Measurements from ENCODE around the gene EXOG. TPM values are rescaled to one million over a fixed set of nuclear protein-coding genes. Genes with fewer than 3 reads are reported as not detected.

Gene EXOG
- total RNA-seq, 5 donors from 2014 or later (not counting 1 experiment from before 2014, with no cell fraction given), result 21.5 to 24.8 (median 22.9) TPM

DNA sequence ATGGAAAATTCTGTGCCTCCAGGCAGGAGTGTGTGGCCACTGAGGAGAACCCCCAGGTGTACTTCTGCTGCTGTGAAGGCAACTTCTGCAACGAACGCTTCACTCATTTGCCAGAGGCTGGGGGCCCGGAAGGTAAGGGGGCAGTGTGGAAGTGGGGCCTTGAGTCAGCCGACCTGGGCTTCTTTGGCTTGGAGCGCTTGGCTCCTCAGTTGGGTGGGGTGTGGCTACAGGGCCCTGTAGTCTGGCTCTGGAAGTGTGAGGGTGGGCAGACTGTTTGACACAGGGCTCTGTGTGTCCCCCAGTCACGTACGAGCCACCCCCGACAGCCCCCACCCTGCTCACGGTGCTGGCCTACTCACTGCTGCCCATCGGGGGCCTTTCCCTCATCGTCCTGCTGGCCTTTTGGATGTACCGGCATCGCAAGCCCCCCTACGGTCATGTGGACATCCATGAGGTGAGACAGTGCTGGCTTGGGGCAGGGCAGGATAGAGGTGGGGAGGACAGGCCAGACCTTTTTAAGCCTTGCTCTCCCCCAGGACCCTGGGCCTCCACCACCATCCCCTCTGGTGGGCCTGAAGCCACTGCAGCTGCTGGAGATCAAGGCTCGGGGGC, 18.2 kb upstream of the EXOG start:
- peak overlapping the region in 1 of 2 donors; percentile 22 for H3K27ac Mint-ChIP-seq
- Histone ChIP-seq H3K4me3 (ENCODE audit: control insufficient read depth in 1 of 2, extremely low read depth in 1 of 2, low read length in 1 of 2) (no peak overlapping the region), H3K27ac (ENCODE audit: low read length) (no peak overlapping the region), H3K27me3 (replicated peaks in 1 of 2; ENCODE audit: control insufficient read depth in 2 of 2, extremely low read depth in 1 of 2, insufficient read depth in 2 of 2, low read length in 1 of 2) (no peaks in the 10 kb centered on the region), H3K9me3 (no peaks in the 10 kb centered on the region), H3K4me1 (ENCODE audit: control insufficient read depth in 1 of 2, extremely low read depth in 1 of 2, insufficient read depth in 2 of 2, low read length in 2 of 2) (peaks cover 0 to 4% of the 10 kb centered on the region in 2 experiments), H3K36me3 (ENCODE audit: control insufficient read depth in 2 of 2, extremely low read depth in 1 of 2, insufficient read depth in 1 of 2, low read length in 1 of 2) (peaks cover 25 to 30% of the 10 kb centered on the region in 2 donors)
- peaks cover 22% of the 10 kb centered on the region for H3K36me3 Mint-ChIP-seq
- ChIA-PET POLR2A (no interaction called here), CTCF (interaction anchor here (0.5 to 1.1 kb wide), 4 partner anchors 10 to 505 kb away, joined by 3 to 10 read pairs (median 6); no protein-coding TSS in a partner anchor)
- H3K4me3 Mint-ChIP-seq, result no peak overlapping the region
- ATAC-seq (replicated peaks in 1 of 4), result no peak
- no peaks in the 10 kb centered on the region for H3K27me3 Mint-ChIP-seq
- H3K9me3 Mint-ChIP-seq, result no peaks in the 10 kb centered on the region
- DNase-seq, result no peak
- 98% methylated on average over 6 of the region's 15 CpGs for WGBS (ENCODE audit: insufficient coverage)
- peaks cover 7 to 31% (median 14%) of the 10 kb centered on the region in 3 donors for H3K4me1 Mint-ChIP-seq

GRCh38 chr3:38478901-38479300, 17.2 kb upstream of the EXOG start:
- H3K27me3 ChIP-seq (replicated peaks in 1 of 2; ENCODE audit: control insufficient read depth in 2 of 2, extremely low read depth in 1 of 2, insufficient read depth in 2 of 2, low read length in 1 of 2), result no peaks in the 10 kb centered on the region
- Mint-ChIP-seq H3K4me3 (no peak overlapping the region), H3K27me3 (no peaks in the 10 kb centered on the region), H3K4me1 (peaks cover 0 to 24% (median 8%) of the 10 kb centered on the region in 3 donors), H3K9me3 (no peaks in the 10 kb centered on the region), H3K36me3 (peaks cover 29% of the 10 kb centered on the region), H3K27ac (no peak overlapping the region)
- ChIA-PET POLR2A (no interaction called here), CTCF (interaction anchor here (0.6 to 3.4 kb wide), 8 partner anchors 11 to 506 kb away, joined by 3 to 19 read pairs (median 6); partner anchors contain the start of gene XYLB (in 1 of the 2))
- H3K27ac ChIP-seq (ENCODE audit: low read length), result no peak overlapping the region
- H3K4me3 ChIP-seq (ENCODE audit: control insufficient read depth in 1 of 2, extremely low read depth in 1 of 2, low read length in 1 of 2), result no peak overlapping the region
- WGBS (ENCODE audit: insufficient coverage), result 100% methylated on average over 1 of the region's 9 CpGs
- DNase-seq (no peak), ATAC-seq (replicated peaks in 1 of 4) (no peak)
- H3K9me3 ChIP-seq, result no peaks in the 10 kb centered on the region
- peaks cover 30% of the 10 kb centered on the region in 2 donors for H3K36me3 ChIP-seq (ENCODE audit: control insufficient read depth in 2 of 2, extremely low read depth in 1 of 2, insufficient read depth in 1 of 2, low read length in 1 of 2)
- H3K4me1 ChIP-seq (ENCODE audit: control insufficient read depth in 1 of 2, extremely low read depth in 1 of 2, insufficient read depth in 2 of 2, low read length in 2 of 2), result no peaks in the 10 kb centered on the region

GRCh38 chr3:38479431-38480092, 16.6 kb upstream of the EXOG start:
- Histone ChIP-seq H3K27ac (ENCODE audit: low read length) (no peak overlapping the region), H3K36me3 (ENCODE audit: control insufficient read depth in 2 of 2, extremely low read depth in 1 of 2, insufficient read depth in 1 of 2, low read length in 1 of 2) (peaks cover 30 to 32% of the 10 kb centered on the region in 2 donors), H3K4me1 (ENCODE audit: control insufficient read depth in 1 of 2, extremely low read depth in 1 of 2, insufficient read depth in 2 of 2, low read length in 2 of 2) (no peaks in the 10 kb centered on the region), H3K4me3 (ENCODE audit: control insufficient read depth in 1 of 2, extremely low read depth in 1 of 2, low read length in 1 of 2) (no peak overlapping the region), H3K9me3 (no peaks in the 10 kb centered on the region), H3K27me3 (replicated peaks in 1 of 2; ENCODE audit: control insufficient read depth in 2 of 2, extremely low read depth in 1 of 2, insufficient read depth in 2 of 2, low read length in 1 of 2) (no peaks in the 10 kb centered on the region)
- WGBS (ENCODE audit: insufficient coverage), result 87% methylated on average over 7 of the region's 10 CpGs
- ATAC-seq (replicated peaks in 1 of 4) (peak in 3 of 4 experiments; percentile 63 to 80 (median 73)), DNase-seq (peak in 27 of 35 experiments; percentile 11 to 74 (median 29))
- H3K4me1 Mint-ChIP-seq, result peaks cover 0 to 20% (median 4%) of the 10 kb centered on the region in 3 donors
- no peaks in the 10 kb centered on the region for H3K27me3 Mint-ChIP-seq
- H3K36me3 Mint-ChIP-seq, result peaks cover 32% of the 10 kb centered on the region
- H3K9me3 Mint-ChIP-seq, result no peaks in the 10 kb centered on the region
- no peak overlapping the region for H3K4me3 Mint-ChIP-seq
- ChIA-PET CTCF (interaction anchor here (0.5 to 3.4 kb wide), 10 partner anchors 12 to 612 kb away, joined by 3 to 19 read pairs (median 4); partner anchors contain the start of genes XYLB (in 2 of the 2) and EXOG (in 1 of the 2)), POLR2A (no interaction called here)
- no peak overlapping the region for H3K27ac Mint-ChIP-seq

- no peak overlapping the region for H3K27ac ChIP-seq (ENCODE audit: low read length)
- POLR2A ChIA-PET, result no interaction called here
- no peaks in the 10 kb centered on the region for H3K4me1 ChIP-seq (ENCODE audit: control insufficient read depth in 1 of 2, extremely low read depth in 1 of 2, insufficient read depth in 2 of 2, low read length in 2 of 2)
- H3K4me3 Mint-ChIP-seq, result no peak overlapping the region
- peaks cover 0 to 18% (median 3%) of the 10 kb centered on the region in 3 donors for H3K4me1 Mint-ChIP-seq
- CTCF ChIA-PET, result interaction anchor here (0.5 to 3.4 kb wide), 12 partner anchors 9 to 613 kb away, joined by 3 to 19 read pairs (median 4); partner anchors contain the start of genes XYLB (in 2 of the 2) and EXOG (in 1 of the 2)
- H3K9me3 Mint-ChIP-seq, result no peaks in the 10 kb centered on the region
- H3K36me3 Mint-ChIP-seq, result peaks cover 36% of the 10 kb centered on the region
- H3K27me3 Mint-ChIP-seq, result no peaks in the 10 kb centered on the region
- WGBS (ENCODE audit: insufficient coverage), result 17% methylated on average over 1 of the region's 3 CpGs
- peaks cover 30 to 32% of the 10 kb centered on the region in 2 donors for H3K36me3 ChIP-seq (ENCODE audit: control insufficient read depth in 2 of 2, extremely low read depth in 1 of 2, insufficient read depth in 1 of 2, low read length in 1 of 2)
- ATAC-seq (replicated peaks in 1 of 4) (no peak), DNase-seq (no peak)
- H3K27me3 ChIP-seq (replicated peaks in 1 of 2; ENCODE audit: control insufficient read depth in 2 of 2, extremely low read depth in 1 of 2, insufficient read depth in 2 of 2, low read length in 1 of 2), result no peaks in the 10 kb centered on the region
- H3K9me3 ChIP-seq, result no peaks in the 10 kb centered on the region
- no peak overlapping the region for H3K27ac Mint-ChIP-seq
- H3K4me3 ChIP-seq (ENCODE audit: control insufficient read depth in 1 of 2, extremely low read depth in 1 of 2, low read length in 1 of 2), result no peak overlapping the region
Observed at GRCh38 chr3:38480093-38480445, 16.1 kb upstream of the EXOG start.

DNA sequence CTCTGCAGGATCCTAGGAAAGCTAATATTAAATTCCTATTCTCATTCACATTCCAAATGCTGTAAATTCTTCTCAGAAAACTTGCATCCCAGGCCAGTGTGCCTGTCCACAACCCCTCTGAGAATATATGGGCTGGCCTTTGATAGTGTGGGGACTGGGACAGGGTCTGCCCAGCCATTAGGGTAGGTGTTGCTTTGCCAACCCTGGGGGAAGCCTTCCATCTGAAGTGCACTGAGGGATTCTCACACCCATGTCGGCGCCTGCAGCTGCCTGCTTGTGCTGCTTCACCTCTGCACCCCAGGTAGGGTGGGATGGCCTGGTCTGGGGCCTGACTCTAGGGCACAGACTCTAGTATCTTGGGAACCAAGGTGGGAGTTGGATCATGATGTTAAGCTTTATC, 15.2 kb upstream of the EXOG start:
- H3K4me1 Mint-ChIP-seq, result peaks cover 0 to 10% (median 2%) of the 10 kb centered on the region in 3 donors
- no peaks in the 10 kb centered on the region for H3K27me3 Mint-ChIP-seq
- H3K27ac ChIP-seq (ENCODE audit: low read length), result no peak overlapping the region
- H3K36me3 ChIP-seq (ENCODE audit: control insufficient read depth in 2 of 2, extremely low read depth in 1 of 2, insufficient read depth in 1 of 2, low read length in 1 of 2), result peaks cover 30 to 32% of the 10 kb centered on the region in 2 donors
- ATAC-seq (replicated peaks in 1 of 4) (no peak), DNase-seq (no peak)
- no peaks in the 10 kb centered on the region for H3K4me1 ChIP-seq (ENCODE audit: control insufficient read depth in 1 of 2, extremely low read depth in 1 of 2, insufficient read depth in 2 of 2, low read length in 2 of 2)
- no peak overlapping the region for H3K4me3 Mint-ChIP-seq
- no peaks in the 10 kb centered on the region for H3K9me3 ChIP-seq
- H3K4me3 ChIP-seq (ENCODE audit: control insufficient read depth in 1 of 2, extremely low read depth in 1 of 2, low read length in 1 of 2), result no peak overlapping the region
- POLR2A ChIA-PET, result no interaction called here
- WGBS (ENCODE audit: insufficient coverage), result no CpG with 5 or more reads among the region's 2 CpGs
- CTCF ChIA-PET, result interaction anchor here (0.6 to 3.4 kb wide), 14 partner anchors 8 to 507 kb away, joined by 3 to 19 read pairs (median 4); partner anchors contain the start of gene XYLB (in 1 of the 2)
- no peaks in the 10 kb centered on the region for H3K27me3 ChIP-seq (replicated peaks in 1 of 2; ENCODE audit: control insufficient read depth in 2 of 2, extremely low read depth in 1 of 2, insufficient read depth in 2 of 2, low read length in 1 of 2)
- no peaks in the 10 kb centered on the region for H3K9me3 Mint-ChIP-seq
- no peak overlapping the region for H3K27ac Mint-ChIP-seq
- peaks cover 39% of the 10 kb centered on the region for H3K36me3 Mint-ChIP-seq

GRCh38 chr3:38482951-38483350, 13.2 kb upstream of the EXOG start:
- 95% methylated on average over 10 of the region's 10 CpGs for WGBS (ENCODE audit: insufficient coverage)
- no peaks in the 10 kb centered on the region for H3K27me3 ChIP-seq (replicated peaks in 1 of 2; ENCODE audit: control insufficient read depth in 2 of 2, extremely low read depth in 1 of 2, insufficient read depth in 2 of 2, low read length in 1 of 2)
- no peak overlapping the region for H3K27ac ChIP-seq (ENCODE audit: low read length)
- H3K36me3 ChIP-seq (ENCODE audit: control insufficient read depth in 2 of 2, extremely low read depth in 1 of 2, insufficient read depth in 1 of 2, low read length in 1 of 2), result peaks cover 23 to 32% of the 10 kb centered on the region in 2 donors
- H3K27me3 Mint-ChIP-seq, result no peaks in the 10 kb centered on the region
- no peak overlapping the region for H3K27ac Mint-ChIP-seq
- H3K4me3 Mint-ChIP-seq, result no peak overlapping the region
- POLR2A ChIA-PET, result interaction anchor here in 1 of 2 donors (0.6 kb wide), 1 partner anchor 376 kb away, joined by 7 read pairs; no protein-coding TSS in a partner anchor
- no peak overlapping the region for H3K4me3 ChIP-seq (ENCODE audit: control insufficient read depth in 1 of 2, extremely low read depth in 1 of 2, low read length in 1 of 2)
- H3K9me3 ChIP-seq, result no peaks in the 10 kb centered on the region
- no peaks in the 10 kb centered on the region for H3K4me1 ChIP-seq (ENCODE audit: control insufficient read depth in 1 of 2, extremely low read depth in 1 of 2, insufficient read depth in 2 of 2, low read length in 2 of 2)
- H3K9me3 Mint-ChIP-seq, result no peaks in the 10 kb centered on the region
- peaks cover 39% of the 10 kb centered on the region for H3K36me3 Mint-ChIP-seq
- ATAC-seq (replicated peaks in 1 of 4), result no peak
- H3K4me1 Mint-ChIP-seq, result peaks cover 0 to 7% (median 0%) of the 10 kb centered on the region in 3 donors
- CTCF ChIA-PET, result no interaction called here
- no peak for DNase-seq
